GM23338 (cell line): ENCODE data around the gene ZDHHC20. TPM values are rescaled to one million over a fixed set of nuclear protein-coding genes. Genes with fewer than 3 reads are reported as not detected.

Experiments used
- ATAC-seq: fragments of 200-7000 bp; cut with Tn5 transposase; 3 replicates; pipeline ENCODE4 v1.9.1; 2020
- DNase-seq: peaks from one replicate; pipeline ENCODE4 v3.0.0-alpha.2; 2015; ENCODE audit warnings: low spot score
- H2AFZ ChIP-seq: fragments of 200-600 bp; sonication (generic); 2 replicates; pipeline ENCODE4 v1.8.0; 2016; ENCODE audit warnings: antibody characterized with exemption, mild to moderate bottlenecking, moderate library complexity
- H3F3A ChIP-seq: fragments of 200-600 bp; sonication (generic); replicated peaks from 2 replicates; pipeline ENCODE4 v1.8.0; 2017; ENCODE audit warnings: antibody characterized with exemption, mixed run types, low read depth
- H3K27ac ChIP-seq: fragments of 200-600 bp; sonication (generic); 2 replicates; pipeline ENCODE4 v1.6.1; 2016; ENCODE audit warnings: low read depth
- H3K27me3 ChIP-seq: fragments of 200-600 bp; sonication (generic); 2 replicates; pipeline ENCODE4 v1.8.0; 2016; ENCODE audit warnings: mild to moderate bottlenecking, mixed run types, moderate library complexity; ENCODE audit not compliant: insufficient read depth
- H3K36me3 ChIP-seq: fragments of 200-600 bp; sonication (generic); 2 replicates; pipeline ENCODE4 v1.8.0; 2016; ENCODE audit warnings: mild to moderate bottlenecking; ENCODE audit not compliant: insufficient read depth
- H3K4me1 ChIP-seq: fragments of 200-600 bp; sonication (generic); 2 replicates; pipeline ENCODE4 v1.8.0; 2016; ENCODE audit warnings: mild to moderate bottlenecking, moderate library complexity; ENCODE audit not compliant: insufficient read depth
- H3K4me2 ChIP-seq: fragments of 200-600 bp; sonication (generic); 2 replicates; pipeline ENCODE4 v1.7.1; 2017; ENCODE audit warnings: mixed run types
- H3K4me3 ChIP-seq: fragments of 200-600 bp; sonication (generic); 2 replicates; pipeline ENCODE4 v1.6.1; 2016; ENCODE audit warnings: mixed run types
- H3K79me2 ChIP-seq: fragments of 200-600 bp; sonication (generic); replicated peaks from 2 replicates; pipeline ENCODE4 v1.8.0; 2017; ENCODE audit warnings: mild to moderate bottlenecking; ENCODE audit not compliant: insufficient read depth
- H3K9me2 ChIP-seq: fragments of 200-600 bp; sonication (generic); 2 replicates; pipeline ENCODE4 v1.8.0; 2017; ENCODE audit not compliant: insufficient read depth
- H4K20me1 ChIP-seq: fragments of 200-600 bp; sonication (generic); replicated peaks from 2 replicates; pipeline ENCODE4 v1.8.0; 2017; ENCODE audit warnings: mild to moderate bottlenecking; ENCODE audit not compliant: insufficient read depth
- H3K27ac Mint-ChIP-seq: 2 replicates; pipeline ENCODE4 v1.8.0; 2020; ENCODE audit warnings: inconsistent platforms, mild to moderate bottlenecking, moderate library complexity, mixed read lengths
- H3K27me3 Mint-ChIP-seq: 3 replicates; pipeline ENCODE4 v1.8.0; 2022; ENCODE audit warnings: low read depth, mild to moderate bottlenecking, moderate library complexity, mixed read lengths, inconsistent platforms; ENCODE audit not compliant: insufficient read depth, poor library complexity
- H3K36me3 Mint-ChIP-seq: 3 replicates; pipeline ENCODE4 v1.8.0; 2021; ENCODE audit warnings: low read depth, mild to moderate bottlenecking, inconsistent platforms, moderate library complexity, mixed read lengths
- H3K4me1 Mint-ChIP-seq: 3 replicates; pipeline ENCODE4 v1.8.0; 2020; ENCODE audit warnings: mild to moderate bottlenecking, inconsistent platforms, mixed read lengths
- H3K4me3 Mint-ChIP-seq: 3 replicates; pipeline ENCODE4 v1.8.0; 2021; ENCODE audit warnings: moderate library complexity, mild to moderate bottlenecking, inconsistent platforms, mixed read lengths
- H3K9me3 Mint-ChIP-seq: 3 replicates; pipeline ENCODE4 v1.8.0; 2020; ENCODE audit warnings: moderate library complexity, mild to moderate bottlenecking, inconsistent platforms, mixed read lengths
- CREB1 ChIP-seq: fragments of 250-450 bp; sonication (Bioruptor Pico); IDR thresholded peaks from 2 replicates; pipeline ENCODE4 v1.5.0; 2020; ENCODE audit warnings: low read depth, mild to moderate bottlenecking, moderate library complexity
- CTCF ChIP-seq, 2 experiments: fragments of 200-600 bp in 1 of 2; sonication (generic) in 1 of 2; conservative IDR thresholded peaks; 2 replicates each; pipeline versions ENCODE4 v1.5.1 to v1.6.1; 2016 to 2017; ENCODE audit warnings: antibody characterized with exemption in 2 of 2, low read depth in 2 of 2, mild to moderate bottlenecking in 2 of 2, moderate library complexity in 1 of 2
- ETS1 ChIP-seq: IDR thresholded peaks from 2 replicates; pipeline ENCODE4 v1.6.1; 2016; ENCODE audit warnings: antibody characterized with exemption
- EZH2 ChIP-seq: fragments of 200-600 bp; sonication (generic); IDR thresholded peaks from one replicate; pipeline ENCODE4 v1.8.0; 2017; ENCODE audit warnings: antibody characterized with exemption, mild to moderate bottlenecking, low read depth; ENCODE audit not compliant: unreplicated experiment
- EZH2phosphoT487 ChIP-seq: fragments of 200-600 bp; sonication (generic); IDR thresholded peaks from one replicate; pipeline ENCODE4 v1.8.1; 2018; ENCODE audit warnings: antibody characterized with exemption; ENCODE audit not compliant: unreplicated experiment
- JUNB ChIP-seq: IDR thresholded peaks from one replicate; pipeline ENCODE4 v1.6.1; 2016; ENCODE audit warnings: antibody characterized with exemption; ENCODE audit not compliant: unreplicated experiment
- REST ChIP-seq: IDR thresholded peaks from one replicate; pipeline ENCODE4 v1.6.1; 2018; ENCODE audit warnings: antibody characterized with exemption; ENCODE audit not compliant: unreplicated experiment
- ZNF331 ChIP-seq: fragments of 250-450 bp; sonication (Bioruptor Pico); IDR thresholded peaks from 2 replicates; pipeline ENCODE4 v1.5.0; 2020; ENCODE audit warnings: low read depth, mild to moderate bottlenecking, moderate library complexity
- polyA plus RNA-seq: library from polyadenylated mRNA; unstranded; fragments of >200 nt; fragmentation: Nextera tagmentation; extraction: Ambion mirVana; gene quantifications from 2 replicates; pipeline ENCODE4 v1.2.1, GENCODE V29; 2016
- total RNA-seq: library from RNA; depleted of rRNA; stranded (reverse); fragments of >200 nt; shearing (Covaris generic); gene quantifications from 2 replicates; pipeline ENCODE4 v1.2.3, GENCODE V29; 2014

The ZDHHC20 gene
- total and polyA plus RNA-seq, 2 experiments from 2014 or later: 37.7 to 119 TPM

GRCh38 chr13:21458451-21458812, 671 bp downstream of the ZDHHC20 start:
- no peaks in the 10 kb centered on the region for H3K9me2 ChIP-seq
- H3K4me3 ChIP-seq: peak overlapping the region; percentile 96
- DNase-seq: peak; percentile 78
- H3F3A ChIP-seq: no peaks in the 10 kb centered on the region
- H3K27ac ChIP-seq: peak overlapping the region; percentile 95
- peaks cover 12% of the 10 kb centered on the region for H3K27me3 Mint-ChIP-seq
- H3K4me3 Mint-ChIP-seq: peak overlapping the region; percentile 96
- H3K4me2 ChIP-seq: peak overlapping the region; percentile 88
- TF ChIP-seq CREB1 (CRISPR knock-in tag): no peak
- TF ChIP-seq EZH2phosphoT487: no peak
- no peak for TF ChIP-seq ETS1
- TF ChIP-seq CTCF (conservative IDR thresholded peaks at IDR 0.05; ENCODE audit: low read depth in 2 of 2): no peak
- TF ChIP-seq ZNF331: no peak
- TF ChIP-seq JUNB: no peak
- no peak for TF ChIP-seq EZH2
- peaks cover 25% of the 10 kb centered on the region for H4K20me1 ChIP-seq
- ATAC-seq: peak; percentile 72
- H3K9me3 Mint-ChIP-seq: peaks cover 4% of the 10 kb centered on the region; the same call in 2 of the 3 replicates
- H3K36me3 Mint-ChIP-seq: peaks cover 14% of the 10 kb centered on the region
- H2AFZ ChIP-seq: peak overlapping the region; percentile 73
- peak overlapping the region; percentile 93 for H3K27ac Mint-ChIP-seq
- H3K79me2 ChIP-seq: peaks cover 54% of the 10 kb centered on the region
- H3K36me3 ChIP-seq: no peaks in the 10 kb centered on the region
- peaks cover 20% of the 10 kb centered on the region for H3K4me1 Mint-ChIP-seq
- no peaks in the 10 kb centered on the region for H3K27me3 ChIP-seq
- H3K4me1 ChIP-seq: peaks cover 18% of the 10 kb centered on the region

- Histone ChIP-seq H3K27ac (no peak overlapping the region), H3K36me3 (no peaks in the 10 kb centered on the region), H3K79me2 (peaks cover 96% of the 10 kb centered on the region), H3K4me2 (no peak overlapping the region), H3F3A (no peaks in the 10 kb centered on the region), H3K4me1 (peaks cover 8% of the 10 kb centered on the region), H2AFZ (no peak overlapping the region), H3K4me3 (no peak overlapping the region), H3K9me2 (no peaks in the 10 kb centered on the region), H3K27me3 (no peaks in the 10 kb centered on the region), H4K20me1 (peaks cover 38% of the 10 kb centered on the region)
- DNase-seq (no peak), ATAC-seq (no peak)
- peaks cover 10% of the 10 kb centered on the region for H3K4me1 Mint-ChIP-seq
- peaks cover 42% of the 10 kb centered on the region for H3K36me3 Mint-ChIP-seq
- peaks cover 4% of the 10 kb centered on the region for H3K27me3 Mint-ChIP-seq
- H3K9me3 Mint-ChIP-seq: peaks cover 21% of the 10 kb centered on the region
- TF ChIP-seq ETS1: no peak
- no peak for TF ChIP-seq EZH2
- TF ChIP-seq CREB1 (CRISPR knock-in tag): no peak
- TF ChIP-seq REST: no peak
- TF ChIP-seq CTCF (conservative IDR thresholded peaks at IDR 0.05; ENCODE audit: low read depth in 2 of 2): no peak
- no peak for TF ChIP-seq ZNF331
- TF ChIP-seq JUNB: no peak
- H3K4me3 Mint-ChIP-seq: no peak overlapping the region
- no peak overlapping the region for H3K27ac Mint-ChIP-seq
Measured at GRCh38 chr13:21453387-21454081, 5.6 kb downstream of the ZDHHC20 start.
